IPS DF 6.9 (cell line): ENCODE measurements around the gene UBE2V1.

Experiments used
- DNase-seq: peaks from one replicate; pipeline ENCODE4 v3.0.0-alpha.2; 2013; ENCODE audit warnings: low read depth, low spot score
- H3K27ac ChIP-seq: one replicate; pipeline ENCODE4 v1.5.1; 2013; ENCODE audit warnings: low read length, control low read depth
- H3K27me3 ChIP-seq: 2 replicates; pipeline ENCODE4 v1.6.1; 2013; ENCODE audit warnings: mild to moderate bottlenecking, low read length; ENCODE audit not compliant: control insufficient read depth, insufficient read depth
- H3K36me3 ChIP-seq: 2 replicates; pipeline ENCODE4 v1.6.1; 2013; ENCODE audit warnings: low read length; ENCODE audit not compliant: control insufficient read depth, insufficient read depth
- H3K4me1 ChIP-seq: 2 replicates; pipeline ENCODE4 v1.6.1; 2013; ENCODE audit warnings: low read length; ENCODE audit not compliant: control insufficient read depth, insufficient read depth
- H3K4me3 ChIP-seq: 2 replicates; pipeline ENCODE4 v1.5.1; 2013; ENCODE audit warnings: mild to moderate bottlenecking, low read length
- H3K9me3 ChIP-seq: 2 replicates; pipeline ENCODE4 v1.6.1; 2013; ENCODE audit warnings: low read length, inconsistent platforms; ENCODE audit not compliant: control insufficient read depth, insufficient read depth
- WGBS: extraction: QIAGEN DNeasy Blood & Tissue Kit; methylation state at CpG from one replicate; pipeline ENCODE4 v1.1.7; 2013; ENCODE audit warnings: mixed read lengths, missing lambda C conversion rate; ENCODE audit not compliant: insufficient read length, insufficient coverage; 5-methylcytosine and 5-hydroxymethylcytosine counted together

UBE2V1 gene

DNA sequence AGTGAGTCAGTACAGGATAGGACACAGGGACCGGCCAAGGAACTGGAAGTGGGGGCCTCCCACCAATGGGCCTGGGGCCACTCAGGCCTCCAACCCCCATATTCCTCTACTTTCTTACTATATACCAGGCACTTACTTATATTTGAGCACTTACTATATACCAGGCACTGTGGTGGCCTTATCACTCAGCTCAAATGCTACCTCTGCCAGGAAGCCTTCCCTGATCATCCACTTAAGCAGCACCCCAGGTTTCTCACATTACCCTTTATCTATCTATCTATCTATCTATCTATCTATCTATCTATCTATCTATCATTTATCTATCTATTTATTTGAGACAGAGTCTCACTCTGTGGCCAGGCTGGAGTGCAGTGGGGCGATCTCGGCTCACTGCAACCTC is 12.3 kb upstream of the UBE2V1 start:
- no peak overlapping the region for H3K27ac ChIP-seq
- no CpG with 5 or more reads among the region's 3 CpGs for WGBS
- no peaks in the 10 kb centered on the region for H3K9me3 ChIP-seq
- DNase-seq: no peak
- peaks cover 17% of the 10 kb centered on the region for H3K36me3 ChIP-seq
- H3K4me3 ChIP-seq: no peak overlapping the region
- H3K27me3 ChIP-seq: no peaks in the 10 kb centered on the region
- H3K4me1 ChIP-seq: peaks cover 2% of the 10 kb centered on the region; the same call in 1 of the 2 replicates

DNA sequence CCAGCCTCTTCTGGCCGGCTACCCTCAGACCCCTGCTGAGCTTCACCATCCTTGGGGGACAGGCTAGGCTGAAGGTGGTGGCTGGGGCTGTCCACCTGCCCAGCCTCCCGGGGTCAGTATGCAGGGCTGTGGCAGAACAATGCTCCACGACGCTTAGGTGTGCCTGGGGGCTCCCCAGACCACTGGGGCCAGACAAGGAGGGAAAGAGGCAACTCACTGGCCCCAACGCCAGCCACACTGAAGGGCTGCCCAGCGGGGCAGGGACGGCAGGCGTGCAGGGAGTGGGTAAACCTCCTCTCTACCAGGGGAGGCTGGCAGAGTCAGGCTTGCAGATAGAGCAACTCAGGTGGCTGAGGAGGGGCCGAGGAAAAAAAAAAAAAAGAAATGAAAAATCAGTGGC is 11.5 kb upstream of the UBE2V1 start:
- no CpG with 5 or more reads among the region's 9 CpGs for WGBS
- DNase-seq: no peak
- H3K36me3 ChIP-seq: peaks cover 14% of the 10 kb centered on the region

DNA sequence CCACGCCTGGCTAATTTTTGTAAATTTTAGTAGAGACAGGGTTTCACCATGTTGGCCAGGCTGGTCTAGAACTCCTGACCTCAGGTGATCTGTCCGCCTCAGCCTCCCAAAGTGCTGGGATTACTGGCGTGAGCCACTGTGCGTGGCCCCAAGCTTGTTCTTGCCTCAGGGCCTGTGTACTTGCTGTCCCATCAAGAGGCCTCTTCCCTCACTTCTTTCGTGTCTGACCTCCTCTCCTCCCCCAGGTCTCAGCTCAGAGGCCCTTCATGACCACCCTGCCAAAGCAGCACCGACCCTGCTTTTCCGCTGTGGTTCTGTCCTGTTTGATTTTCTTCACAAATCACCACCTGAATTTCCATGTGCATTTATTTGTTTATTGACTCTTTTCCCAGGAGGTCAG is 10.5 kb upstream of the UBE2V1 start:
- peaks cover 2% of the 10 kb centered on the region; the same call in 1 of the 2 replicates for H3K4me1 ChIP-seq
- no CpG with 5 or more reads among the region's 7 CpGs for WGBS
- H3K27me3 ChIP-seq: no peaks in the 10 kb centered on the region
- H3K4me3 ChIP-seq: no peak overlapping the region
- DNase-seq: no peak
- H3K36me3 ChIP-seq: peaks cover 12% of the 10 kb centered on the region
- H3K9me3 ChIP-seq: no peaks in the 10 kb centered on the region
- no peak overlapping the region for H3K27ac ChIP-seq

More for the DNA sequence above, 11.5 kb upstream of the UBE2V1 start:
- H3K4me3 ChIP-seq: no peak overlapping the region
- peaks cover 2% of the 10 kb centered on the region; the same call in 1 of the 2 replicates for H3K4me1 ChIP-seq
- no peaks in the 10 kb centered on the region for H3K27me3 ChIP-seq
- no peak overlapping the region for H3K27ac ChIP-seq
- H3K9me3 ChIP-seq: no peaks in the 10 kb centered on the region

DNA sequence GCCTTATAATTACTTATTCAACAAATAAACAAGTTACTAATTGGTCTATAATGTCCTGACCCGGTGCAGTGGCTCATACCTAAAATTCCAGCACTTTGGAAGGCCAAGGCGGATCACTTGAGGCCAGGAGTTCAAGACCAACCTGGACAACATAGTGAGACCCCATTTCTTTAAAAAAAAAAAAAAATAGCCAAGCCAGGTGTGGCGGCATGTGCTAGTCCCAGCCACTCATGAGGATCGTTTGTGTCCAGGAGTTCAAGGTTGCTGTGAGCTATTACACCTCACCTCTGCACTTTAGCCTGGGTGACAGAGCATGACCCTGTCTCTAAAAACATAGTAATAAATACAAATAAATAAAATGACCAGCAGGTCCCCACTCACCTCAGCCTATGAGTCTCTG is 9.8 kb upstream of the UBE2V1 start:
- H3K4me3 ChIP-seq: no peak overlapping the region
- no peak overlapping the region for H3K27ac ChIP-seq
- H3K4me1 ChIP-seq: peaks cover 2% of the 10 kb centered on the region; the same call in 1 of the 2 replicates
- WGBS: no CpG with 5 or more reads among the region's 4 CpGs
- H3K36me3 ChIP-seq: peaks cover 8% of the 10 kb centered on the region
- DNase-seq: no peak
- no peaks in the 10 kb centered on the region for H3K9me3 ChIP-seq
- no peaks in the 10 kb centered on the region for H3K27me3 ChIP-seq

DNA sequence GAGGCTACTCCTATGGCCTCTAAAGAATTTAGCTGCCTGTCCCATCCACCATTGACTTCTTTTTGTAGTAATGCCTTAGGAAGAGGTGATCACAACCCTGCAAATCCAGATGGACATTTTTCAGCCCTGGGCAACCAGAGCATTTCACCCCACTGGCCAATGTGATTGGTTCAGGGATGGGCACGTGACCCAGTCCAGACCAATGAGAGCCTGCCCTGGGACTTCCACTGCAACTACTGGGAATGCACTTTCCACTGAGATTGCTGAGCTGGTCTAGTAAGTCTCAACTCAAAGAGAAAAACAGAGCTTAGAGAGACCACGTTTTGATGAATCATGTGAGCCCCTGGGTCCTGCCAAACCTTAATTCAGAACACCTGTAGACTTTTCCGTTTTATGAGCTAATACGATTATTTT is 8.9 kb upstream of the UBE2V1 start:
- no peak overlapping the region for H3K27ac ChIP-seq
- no CpG with 5 or more reads among the region's 4 CpGs for WGBS
- H3K36me3 ChIP-seq: peaks cover 4% of the 10 kb centered on the region; the same call in 1 of the 2 replicates
- H3K4me3 ChIP-seq: no peak overlapping the region
- no peak for DNase-seq
- peaks cover 2% of the 10 kb centered on the region; the same call in 1 of the 2 replicates for H3K4me1 ChIP-seq
- no peaks in the 10 kb centered on the region for H3K27me3 ChIP-seq
- H3K9me3 ChIP-seq: no peaks in the 10 kb centered on the region

DNA sequence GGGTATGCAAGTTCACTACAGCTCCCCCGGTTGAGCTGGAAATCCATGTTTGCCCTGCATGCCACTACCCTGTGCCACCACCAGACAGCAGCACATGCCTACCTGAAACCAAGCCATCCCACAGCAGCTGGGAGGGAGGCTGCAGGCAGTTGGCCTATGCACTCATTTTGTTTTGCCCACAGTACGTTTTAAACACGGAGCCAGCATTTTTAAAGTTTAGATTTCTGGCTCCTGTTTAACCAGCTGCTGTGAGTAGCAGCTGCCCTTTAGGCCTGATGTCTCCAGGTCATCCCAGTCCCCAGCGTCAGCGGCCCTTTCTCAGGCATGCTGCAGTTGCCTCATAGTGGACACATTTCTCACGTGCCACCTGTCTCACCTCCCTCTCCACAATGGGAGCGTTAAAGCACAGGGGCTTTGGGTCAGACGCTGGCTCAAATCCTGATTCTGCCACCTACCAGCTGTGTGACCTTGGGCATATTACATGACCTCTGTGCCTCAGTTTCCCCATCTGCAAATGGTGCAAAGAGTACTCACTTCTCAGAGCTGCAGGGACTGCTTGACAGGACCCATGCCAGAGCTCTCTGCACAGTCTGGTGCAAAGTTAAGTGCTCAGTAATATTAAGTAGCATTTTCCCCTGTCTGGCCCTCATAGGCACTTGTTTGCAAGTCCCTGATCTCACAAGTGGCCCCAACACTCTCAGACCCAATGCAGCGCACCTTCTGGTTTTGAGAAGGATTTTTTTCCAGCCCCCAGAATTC is 8.2 kb upstream of the UBE2V1 start:
- H3K27ac ChIP-seq: no peak overlapping the region
- no CpG with 5 or more reads among the region's 9 CpGs for WGBS
- H3K36me3 ChIP-seq: peaks cover 4% of the 10 kb centered on the region; the same call in 1 of the 2 replicates
- H3K4me3 ChIP-seq: no peak overlapping the region
- peaks cover 5% of the 10 kb centered on the region for H3K4me1 ChIP-seq
- no peaks in the 10 kb centered on the region for H3K9me3 ChIP-seq
- DNase-seq: no peak
- no peaks in the 10 kb centered on the region for H3K27me3 ChIP-seq

DNA sequence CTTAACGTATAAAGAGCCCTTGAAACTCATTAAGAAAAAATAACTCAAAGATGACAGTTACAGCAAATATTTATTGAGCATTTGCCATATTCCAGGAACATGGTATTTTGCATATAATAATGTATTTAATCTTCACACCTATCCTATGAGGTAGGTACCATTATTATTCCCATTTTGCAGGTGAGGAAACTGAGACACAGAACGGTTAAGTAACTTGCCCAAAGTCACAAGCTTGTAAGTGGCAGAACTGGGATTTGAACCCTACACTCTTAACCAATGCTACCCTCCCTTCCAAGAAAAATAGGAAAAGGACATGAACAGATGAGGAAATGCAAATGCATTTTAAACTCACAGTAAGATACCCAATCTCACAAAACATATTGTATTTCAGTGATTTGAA is 5.3 kb upstream of the UBE2V1 start:
- peaks cover 5% of the 10 kb centered on the region for H3K4me1 ChIP-seq

DNA sequence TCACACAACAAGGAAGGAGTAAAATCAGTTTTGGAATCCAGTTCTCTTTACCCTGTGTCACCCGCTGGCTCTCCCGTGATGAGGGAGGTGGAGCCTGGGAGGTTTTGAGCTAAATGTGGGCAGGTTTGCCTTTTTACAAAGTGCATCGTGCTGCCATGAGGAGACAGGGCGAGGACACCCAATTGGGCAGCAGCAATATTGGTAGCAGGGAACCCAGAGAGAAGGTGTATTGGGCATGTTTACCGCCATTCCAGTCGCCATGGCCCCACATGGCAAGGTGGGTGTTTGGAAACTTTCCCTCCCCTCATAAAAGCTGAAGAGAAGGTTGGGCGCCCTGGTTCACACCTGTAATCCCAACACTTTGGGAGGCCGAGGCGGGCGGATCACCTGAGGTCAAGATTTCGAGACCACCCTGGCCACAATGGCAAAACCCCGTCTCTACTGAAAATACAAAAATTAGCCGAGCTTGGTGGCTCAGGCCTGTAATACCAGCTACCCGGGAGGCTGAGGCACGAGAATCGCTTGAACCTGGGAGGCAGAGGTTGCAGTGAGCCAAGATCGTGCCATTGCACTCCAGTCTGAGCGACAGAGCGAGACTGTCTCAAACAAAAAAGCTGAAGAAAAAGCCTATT is 3.5 kb upstream of the UBE2V1 start:
- H3K36me3 ChIP-seq: no peaks in the 10 kb centered on the region
- H3K27me3 ChIP-seq: no peaks in the 10 kb centered on the region
- no peak overlapping the region for H3K27ac ChIP-seq
- no peak for DNase-seq
- peaks cover 5% of the 10 kb centered on the region for H3K4me1 ChIP-seq
- WGBS: no CpG with 5 or more reads among the region's 19 CpGs
- no peak overlapping the region for H3K4me3 ChIP-seq
- H3K9me3 ChIP-seq: no peaks in the 10 kb centered on the region

More for the DNA sequence above, 5.3 kb upstream of the UBE2V1 start:
- Histone ChIP-seq H3K27me3 (no peaks in the 10 kb centered on the region), H3K4me3 (no peak overlapping the region), H3K9me3 (no peaks in the 10 kb centered on the region), H3K27ac (no peak overlapping the region), H3K36me3 (no peaks in the 10 kb centered on the region)
- WGBS: no CpG with 5 or more reads among the region's 2 CpGs
- DNase-seq: no peak

DNA sequence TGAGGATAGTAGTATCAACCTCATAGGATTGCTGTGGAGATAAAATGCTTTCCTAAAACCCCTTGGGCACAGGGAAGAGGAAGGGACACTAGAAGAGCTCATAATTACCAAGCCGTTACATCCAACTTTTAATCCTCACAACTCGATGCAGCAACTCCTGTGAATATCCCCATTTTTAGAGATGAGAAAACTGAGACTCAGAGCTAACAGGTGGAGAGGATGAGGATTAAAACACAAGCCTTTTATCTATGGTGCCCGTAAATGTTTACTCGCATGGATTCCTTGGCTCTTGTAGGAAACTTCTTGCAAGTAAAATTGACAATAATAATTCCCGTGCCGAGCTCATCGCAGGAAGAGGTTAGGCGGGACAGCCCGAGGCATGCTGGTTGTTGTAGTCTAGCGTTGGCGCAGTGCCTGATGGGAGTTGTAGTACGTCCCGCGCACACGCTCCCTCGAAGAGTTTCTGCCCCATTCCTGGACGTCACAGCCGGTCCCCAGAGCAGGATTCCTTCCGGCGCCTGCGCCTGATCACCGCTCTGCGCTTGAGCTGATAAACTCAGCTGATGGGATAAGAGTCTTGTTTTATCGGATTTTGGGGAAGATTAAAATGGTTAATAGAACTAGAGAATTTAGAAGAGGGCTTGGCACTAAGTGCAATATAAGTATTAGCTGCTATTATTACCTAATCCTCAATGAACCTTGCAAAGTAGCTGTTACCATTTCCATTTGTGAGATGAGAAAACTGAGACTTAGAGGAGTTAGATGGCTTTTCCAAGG is 2.8 kb upstream of the UBE2V1 start:
- Histone ChIP-seq H3K36me3 (no peaks in the 10 kb centered on the region), H3K4me1 (peaks cover 3% of the 10 kb centered on the region), H3K4me3 (peak overlapping the region; percentile 58; the same call in 1 of the 2 replicates), H3K9me3 (no peaks in the 10 kb centered on the region), H3K27ac (no peak overlapping the region), H3K27me3 (no peaks in the 10 kb centered on the region)
- peak; percentile 91 for DNase-seq
- no CpG with 5 or more reads among the region's 24 CpGs for WGBS

DNA sequence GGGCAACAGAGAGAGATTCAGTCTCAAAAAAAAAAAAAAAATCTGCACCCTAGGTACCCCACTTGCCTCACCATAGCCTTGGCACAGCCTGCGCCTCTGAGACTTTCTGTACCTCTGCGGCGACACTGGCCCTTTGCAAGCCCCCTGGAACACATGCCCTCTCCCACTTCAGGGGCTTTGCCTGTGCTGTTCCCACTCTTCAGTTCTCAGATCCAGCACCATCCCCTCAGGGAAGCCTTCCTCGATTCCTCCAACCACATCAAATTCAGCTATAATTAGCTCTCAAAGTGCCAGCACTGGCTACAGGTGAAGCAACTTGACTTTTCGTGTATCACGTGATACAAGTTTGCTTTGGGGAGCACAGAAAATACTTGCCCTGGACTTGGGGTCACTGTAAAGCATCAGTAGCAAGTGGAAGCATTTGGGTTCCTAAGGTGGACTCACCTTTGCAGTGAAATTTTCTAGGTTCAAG is 2.1 kb upstream of the UBE2V1 start:
- WGBS: no CpG with 5 or more reads among the region's 6 CpGs
- Histone ChIP-seq H3K27me3 (no peaks in the 10 kb centered on the region), H3K4me1 (peaks cover 3% of the 10 kb centered on the region), H3K4me3 (peak overlapping the region; percentile 58; the same call in 1 of the 2 replicates), H3K9me3 (no peaks in the 10 kb centered on the region), H3K36me3 (no peaks in the 10 kb centered on the region), H3K27ac (no peak overlapping the region)
- DNase-seq: no peak
